Neural cell (in vitro differentiated cells): Measurements from ENCODE around the gene MARK1. TPM values are rescaled to one million over a fixed set of nuclear protein-coding genes. Genes with fewer than 3 reads are reported as not detected.

Experiments used
- H2AFZ ChIP-seq: fragments of 200-600, 300-800 bp; sonication (generic), shearing (Covaris generic); 2 replicates; pipeline ENCODE4 v1.6.0; 2014; ENCODE audit warnings: low read depth, mild to moderate bottlenecking, antibody characterized with exemption, low read length, moderate library complexity
- H3F3A ChIP-seq: fragments of 200-600 bp; shearing (Covaris generic); 2 replicates; pipeline ENCODE4 v1.6.1; 2016; ENCODE audit warnings: mild to moderate bottlenecking, moderate library complexity, mixed read lengths, antibody characterized with exemption, low read length; ENCODE audit not compliant: insufficient read depth, poor library complexity, severe bottlenecking
- H3K27ac ChIP-seq: fragments of 200-600, 300-800 bp; sonication (generic), shearing (Covaris generic); 2 replicates; pipeline ENCODE4 v1.5.1; 2014; ENCODE audit warnings: mild to moderate bottlenecking, low read length, moderate library complexity
- H3K27me3 ChIP-seq: fragments of 300-800, 200-600 bp; sonication (generic), shearing (Covaris generic); 2 replicates; pipeline ENCODE4 v1.6.0; 2014; ENCODE audit warnings: mild to moderate bottlenecking, low read depth, low read length, moderate library complexity; ENCODE audit not compliant: insufficient read depth
- H3K36me3 ChIP-seq: fragments of 300-800, 200-600 bp; sonication (generic), shearing (Covaris generic); 2 replicates; pipeline ENCODE4 v1.5.1; 2014; ENCODE audit warnings: mild to moderate bottlenecking, antibody characterized with exemption, low read length, moderate library complexity; ENCODE audit not compliant: insufficient read depth
- H3K4me2 ChIP-seq: fragments of 300-800, 200-600 bp; sonication (generic), shearing (Covaris generic); 2 replicates; pipeline ENCODE4 v1.6.0; 2014; ENCODE audit warnings: mild to moderate bottlenecking, low read length
- H3K4me3 ChIP-seq: fragments of 300-800, 200-600 bp; sonication (generic), shearing (Covaris generic); 2 replicates; pipeline ENCODE4 v1.5.1; 2014; ENCODE audit warnings: mild to moderate bottlenecking, low read length, moderate library complexity
- H3K79me2 ChIP-seq: fragments of 200-600 bp; shearing (Covaris generic); replicated peaks from 2 replicates; pipeline ENCODE4 v1.6.0; 2014; ENCODE audit warnings: mild to moderate bottlenecking, low read length, moderate library complexity; ENCODE audit not compliant: insufficient read depth
- H3K9ac ChIP-seq: fragments of 300-800, 200-600 bp; sonication (generic), shearing (Covaris generic); 2 replicates; pipeline ENCODE4 v1.6.1; 2016; ENCODE audit warnings: mild to moderate bottlenecking, low read length, mixed read lengths
- H3K9me2 ChIP-seq: fragments of 200-600 bp; shearing (Covaris generic); 2 replicates; pipeline ENCODE4 v1.6.1; 2016; ENCODE audit warnings: mild to moderate bottlenecking, low read length, mixed read lengths; ENCODE audit not compliant: insufficient read depth
- H3K9me3 ChIP-seq: fragments of 200-600, 300-800 bp; sonication (generic), shearing (Covaris generic); 2 replicates; pipeline ENCODE4 v1.6.1; 2016; ENCODE audit warnings: mild to moderate bottlenecking, mixed run types, low read length, moderate library complexity, mixed read lengths
- H4K20me1 ChIP-seq: fragments of 200-600 bp; shearing (Covaris generic); 2 replicates; pipeline ENCODE4 v1.6.1; 2016; ENCODE audit warnings: mild to moderate bottlenecking, mixed run types; ENCODE audit not compliant: insufficient read depth
- CTCF ChIP-seq: fragments of 450-650 bp; IDR thresholded peaks from 2 replicates; pipeline ENCODE4 v1.5.1; 2014; ENCODE audit warnings: antibody characterized with exemption, mild to moderate bottlenecking, moderate library complexity; ENCODE audit not compliant: poor library complexity, severe bottlenecking
- EP300 ChIP-seq: fragments of 450-650 bp; conservative IDR thresholded peaks from 2 replicates; pipeline ENCODE4 v1.6.1; 2014; ENCODE audit warnings: antibody characterized with exemption, mild to moderate bottlenecking, moderate library complexity; ENCODE audit not compliant: poor library complexity, severe bottlenecking
- EZH2 ChIP-seq: fragments of 200-600, 300-800 bp; shearing (Covaris generic), sonication (generic); IDR thresholded peaks from 2 replicates; pipeline ENCODE4 v1.6.1; 2014; ENCODE audit warnings: antibody characterized with exemption, low read length, borderline replicate concordance, mild to moderate bottlenecking; ENCODE audit not compliant: insufficient read depth, poor library complexity, severe bottlenecking
- MXI1 ChIP-seq: fragments of 450-650 bp; conservative IDR thresholded peaks from 2 replicates; pipeline ENCODE4 v1.6.1; 2014; ENCODE audit warnings: antibody characterized with exemption, mild to moderate bottlenecking; ENCODE audit not compliant: poor library complexity, severe bottlenecking
- POLR2AphosphoS5 ChIP-seq: IDR thresholded peaks from 2 replicates; pipeline ENCODE4 v1.6.1; 2012
- RAD21 ChIP-seq: fragments of 450-650 bp; conservative IDR thresholded peaks from 2 replicates; pipeline ENCODE4 v1.6.1; 2014; ENCODE audit warnings: antibody characterized with exemption, mild to moderate bottlenecking, moderate library complexity
- REST ChIP-seq: IDR thresholded peaks from 2 replicates; pipeline ENCODE4 v1.6.1; 2012; ENCODE audit warnings: borderline replicate concordance
- SMC3 ChIP-seq: fragments of 450-650 bp; conservative IDR thresholded peaks from 2 replicates; pipeline ENCODE4 v1.6.1; 2014; ENCODE audit warnings: antibody characterized with exemption, mild to moderate bottlenecking, moderate library complexity; ENCODE audit not compliant: poor library complexity
- TAF1 ChIP-seq: IDR thresholded peaks from 2 replicates; pipeline ENCODE4 v1.6.1; 2012; ENCODE audit warnings: low read depth
- polyA plus RNA-seq: library from polyadenylated mRNA; depleted of rRNA; stranded (reverse); fragments of >200 nt; gene quantifications from 2 replicates; pipeline ENCODE4 v1.2.3, GENCODE V29; 2014

MARK1 gene
- polyA plus RNA-seq, 1 donor from 2014 or later = 38.6 TPM

- TF ChIP-seq REST (no peak), CTCF (no peak), EZH2 (no peak), MXI1 (no peak), TAF1 (no peak), EP300 (no peak), RAD21 (no peak), SMC3 (no peak), POLR2AphosphoS5 (no peak)
Measured at GRCh38 chr1:220705782-220706181, 177.8 kb downstream of the MARK1 start.

GRCh38 chr1:220706480-220706879 lies 178.5 kb downstream of the MARK1 start:
- Histone ChIP-seq H3K9ac (no peak overlapping the region), H3K79me2 (no peaks in the 10 kb centered on the region), H3K9me3 (no peaks in the 10 kb centered on the region), H3K4me2 (no peak overlapping the region), H2AFZ (no peak overlapping the region), H4K20me1 (no peaks in the 10 kb centered on the region), H3K9me2 (no peaks in the 10 kb centered on the region), H3F3A (no peaks in the 10 kb centered on the region), H3K4me3 (no peak overlapping the region), H3K27me3 (no peaks in the 10 kb centered on the region), H3K36me3 (no peaks in the 10 kb centered on the region), H3K27ac (no peak overlapping the region)
- no peak for TF ChIP-seq MXI1
- no peak for TF ChIP-seq TAF1
- TF ChIP-seq RAD21 = no peak
- TF ChIP-seq EP300 = no peak
- no peak for TF ChIP-seq EZH2
- TF ChIP-seq SMC3 = no peak
- no peak for TF ChIP-seq REST
- no peak for TF ChIP-seq POLR2AphosphoS5
- TF ChIP-seq CTCF = no peak

More at GRCh38 chr1:220705782-220706181, 177.8 kb downstream of the MARK1 start:
- H2AFZ ChIP-seq = no peak overlapping the region
- H3K36me3 ChIP-seq = no peaks in the 10 kb centered on the region
- H3F3A ChIP-seq = no peaks in the 10 kb centered on the region
- H3K27ac ChIP-seq = no peak overlapping the region
- no peaks in the 10 kb centered on the region for H3K79me2 ChIP-seq
- no peak overlapping the region for H3K4me3 ChIP-seq
- H3K9ac ChIP-seq = no peak overlapping the region
- no peaks in the 10 kb centered on the region for H3K9me3 ChIP-seq
- no peaks in the 10 kb centered on the region for H4K20me1 ChIP-seq
- no peaks in the 10 kb centered on the region for H3K27me3 ChIP-seq
- no peaks in the 10 kb centered on the region for H3K9me2 ChIP-seq
- H3K4me2 ChIP-seq = no peak overlapping the region
